HG03175 (cell line): Measurements from ENCODE around the gene TACC3.

Experiments
- ATAC-seq: cut with Tn5 transposase; IDR thresholded peaks from one replicate; pipeline ENCODE4 v1.9.1; 2021; ENCODE audit warnings: mild to moderate bottlenecking, moderate library complexity; ENCODE audit not compliant: unreplicated experiment

TACC3 gene

GRCh38 chr4:1771555-1772305, 50.4 kb downstream of the TACC3 start:
- ATAC-seq = no peak

- no peak for ATAC-seq
Measured at GRCh38 chr4:1772853-1773538, 51.7 kb downstream of the TACC3 start.

GRCh38 chr4:1773754-1774153, 52.4 kb downstream of the TACC3 start:
- ATAC-seq = no peak

- ATAC-seq = no peak
Measured at GRCh38 chr4:1775731-1776500, 54.6 kb downstream of the TACC3 start.

GRCh38 chr4:1776521-1777161, 55.3 kb downstream of the TACC3 start:
- ATAC-seq = no peak

- ATAC-seq = no peak
Measured at GRCh38 chr4:1777822-1778641, 56.7 kb downstream of the TACC3 start.

GRCh38 chr4:1778642-1779392, 57.5 kb downstream of the TACC3 start:
- no peak for ATAC-seq

GRCh38 chr4:1779588-1780382, 58.5 kb downstream of the TACC3 start:
- no peak for ATAC-seq

- no peak for ATAC-seq
Measured at GRCh38 chr4:1780435-1780834, 59.1 kb downstream of the TACC3 start.

GRCh38 chr4:1783015-1783414, 61.7 kb downstream of the TACC3 start:
- ATAC-seq = no peak

GRCh38 chr4:1783970-1784369, 62.6 kb downstream of the TACC3 start:
- no peak for ATAC-seq

GRCh38 chr4:1784395-1784788, 63.1 kb downstream of the TACC3 start:
- ATAC-seq = no peak

- no peak for ATAC-seq
Measured at GRCh38 chr4:1784789-1785591, 63.7 kb downstream of the TACC3 start.

- no peak for ATAC-seq
Measured at GRCh38 chr4:1785592-1785991, 64.3 kb downstream of the TACC3 start.

GRCh38 chr4:1786544-1787362, 65.4 kb downstream of the TACC3 start:
- no peak for ATAC-seq

- ATAC-seq = no peak
Measured at GRCh38 chr4:1787411-1788077, 66.2 kb downstream of the TACC3 start.
